GM18520 (cell line): ENCODE results near the gene GAS1.

Experiments
- ATAC-seq: cut with Tn5 transposase; IDR thresholded peaks from one replicate; pipeline ENCODE4 v1.9.1; 2021; ENCODE audit not compliant: unreplicated experiment

Gene GAS1

GRCh38 chr9:86926145-86926544 is 21.2 kb downstream of the GAS1 start:
- ATAC-seq: no peak

DNA sequence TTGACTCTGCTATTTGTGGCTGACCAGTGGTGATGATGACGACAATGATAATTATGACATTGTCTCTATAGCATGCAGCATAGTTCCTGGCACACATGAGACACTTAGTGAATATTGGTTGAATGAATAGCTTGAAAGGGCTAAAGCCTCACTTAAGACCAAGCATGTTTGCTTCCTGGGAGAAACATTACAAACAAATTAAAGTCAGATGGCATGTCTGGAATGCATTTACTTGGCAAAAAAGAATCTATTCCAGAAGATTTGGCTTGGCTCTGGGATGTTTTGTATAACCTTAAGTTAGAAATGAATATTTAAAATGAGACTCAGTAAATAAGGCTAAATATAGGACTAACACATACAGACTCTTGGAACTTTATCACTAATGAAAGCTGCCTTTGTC is 21.6 kb downstream of the GAS1 start:
- no peak for ATAC-seq

- ATAC-seq: no peak
These were observed 23.1 kb downstream of the GAS1 start for GRCh38 chr9:86924206-86924605.

GRCh38 chr9:86921151-86921923 is 26.0 kb downstream of the GAS1 start:
- no peak for ATAC-seq

DNA sequence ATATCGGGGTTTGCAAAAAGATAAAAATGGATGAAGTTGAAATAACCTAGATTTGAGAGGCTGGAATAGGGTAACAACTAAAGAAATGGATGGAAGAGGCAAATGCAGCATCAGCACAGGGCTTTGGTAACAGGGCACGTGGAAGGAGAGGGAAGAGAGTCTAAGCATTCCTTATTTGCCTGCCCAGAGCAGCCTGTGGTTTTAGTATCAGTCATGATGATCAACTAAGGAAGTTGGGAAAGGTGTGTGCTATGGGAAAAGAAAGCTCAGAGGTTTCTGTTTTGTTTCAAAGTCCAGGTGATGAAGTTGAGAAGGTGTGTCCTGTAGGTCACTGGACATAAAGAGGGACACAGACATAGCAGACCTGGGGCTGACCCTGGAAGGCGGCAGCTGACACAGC is 28.8 kb downstream of the GAS1 start:
- no peak for ATAC-seq

DNA sequence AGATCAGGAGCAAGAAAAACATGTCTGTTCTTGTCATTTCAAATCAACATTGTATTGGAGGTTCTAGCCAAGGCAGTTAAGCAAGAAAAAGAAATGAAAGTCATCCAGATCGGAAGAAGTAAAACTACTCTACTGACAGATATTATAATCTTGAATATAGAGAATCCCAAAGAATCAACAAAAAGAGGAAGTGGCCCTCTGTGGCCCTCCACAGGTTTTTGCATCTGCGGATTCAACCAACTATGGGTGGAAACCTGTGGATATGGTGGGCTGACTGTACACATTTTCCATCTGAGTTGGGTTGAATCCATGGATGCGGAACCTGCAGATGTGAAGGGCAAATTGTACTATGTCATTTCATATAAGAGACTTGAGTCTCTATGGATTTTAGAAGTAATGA is 35.1 kb downstream of the GAS1 start:
- no peak for ATAC-seq

DNA sequence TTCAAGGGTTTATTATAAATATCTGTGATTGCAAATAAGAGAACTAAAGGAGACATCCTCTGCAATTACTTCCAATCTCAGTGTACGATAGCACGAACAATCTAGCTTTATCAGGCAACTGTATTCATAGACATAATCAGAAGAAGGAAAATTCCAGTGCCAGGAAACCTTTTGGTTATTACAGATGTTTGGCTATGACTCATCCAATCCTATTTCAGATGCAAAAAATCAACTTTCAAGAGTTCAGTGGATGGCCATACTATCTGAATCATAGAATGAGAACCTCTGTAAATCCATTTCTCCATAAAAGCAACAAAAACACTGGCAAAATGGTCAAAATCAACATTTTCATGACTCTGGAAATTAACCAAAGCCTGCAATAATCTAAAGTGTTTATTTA is 37.9 kb downstream of the GAS1 start:
- no peak for ATAC-seq

- no peak for ATAC-seq
These were observed 39.0 kb downstream of the GAS1 start for GRCh38 chr9:86908261-86908660.

- ATAC-seq: no peak
These were observed 40.0 kb downstream of the GAS1 start for GRCh38 chr9:86907346-86907745.

DNA sequence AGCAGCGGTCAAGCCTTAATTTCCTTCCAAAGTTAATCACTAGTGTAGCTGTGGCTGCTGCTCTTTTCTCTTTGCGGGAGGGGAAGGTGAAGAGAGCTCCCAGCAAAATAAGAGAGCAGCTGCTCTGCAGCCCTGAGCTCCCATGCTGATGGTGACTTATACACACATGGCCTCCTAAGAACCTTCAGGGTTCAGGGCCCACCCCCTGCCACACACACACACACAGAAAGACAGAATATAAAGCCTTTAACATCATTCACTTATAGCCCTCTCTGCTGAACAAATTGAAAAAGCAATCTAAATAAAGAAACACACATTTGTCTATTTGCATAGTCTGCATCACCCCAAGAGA is 43.6 kb downstream of the GAS1 start:
- no peak for ATAC-seq

DNA sequence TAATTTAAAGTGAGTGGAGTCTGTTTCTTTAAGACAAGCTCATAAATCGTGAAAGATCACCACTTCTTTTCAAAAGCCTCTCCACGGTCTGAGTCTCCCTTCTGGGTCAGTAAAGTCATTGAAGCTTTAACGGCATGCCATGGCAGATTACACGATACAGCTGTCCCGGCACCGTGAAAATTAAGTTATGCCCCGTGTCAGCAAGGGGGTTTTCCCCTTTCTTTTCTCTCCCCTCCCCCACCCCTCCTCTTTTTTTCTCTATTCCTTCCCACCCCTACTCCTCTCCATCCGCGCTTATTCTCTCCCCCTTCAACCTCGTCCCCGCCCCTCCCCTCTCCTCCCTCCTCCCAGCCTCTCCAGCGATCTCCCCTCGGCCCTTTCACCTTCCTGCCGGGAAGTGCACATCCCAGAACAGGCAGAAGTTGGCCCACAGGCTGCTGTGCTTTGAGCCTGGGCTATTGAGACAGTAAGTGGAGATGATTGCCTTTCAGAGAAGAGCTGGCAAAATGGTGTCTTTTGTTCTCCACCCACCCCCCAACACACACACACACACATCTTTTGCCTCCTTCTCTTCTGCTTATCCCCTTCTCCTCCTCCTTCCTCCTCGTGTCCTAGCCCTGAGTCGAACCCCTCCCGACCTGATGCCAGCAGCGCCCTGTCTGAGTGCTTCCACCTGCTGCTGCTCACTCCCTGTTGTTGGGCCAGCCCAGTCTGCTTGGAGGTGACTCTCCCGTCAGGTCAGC is 44.1 kb downstream of the GAS1 start:
- ATAC-seq: no peak

DNA sequence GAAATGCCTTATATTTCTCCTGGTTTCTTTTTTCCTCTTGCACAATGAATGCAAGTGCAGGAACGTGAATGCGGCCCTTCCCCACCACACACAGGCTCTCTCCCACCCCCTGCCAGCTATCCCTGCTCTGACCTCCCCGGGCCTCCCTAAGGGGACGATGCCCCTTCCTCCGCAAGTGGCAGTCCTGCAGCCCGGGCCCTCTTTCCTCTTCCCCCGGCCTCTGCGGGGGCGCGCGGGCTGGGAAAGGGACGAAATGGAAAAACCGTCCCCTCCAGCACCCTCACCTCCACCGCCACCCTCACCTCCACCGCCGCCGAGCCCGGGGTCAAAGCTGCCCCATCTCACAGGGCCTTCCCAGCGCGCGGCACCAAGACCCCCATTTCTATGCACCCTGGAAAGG is 44.7 kb downstream of the GAS1 start:
- ATAC-seq: no peak

DNA sequence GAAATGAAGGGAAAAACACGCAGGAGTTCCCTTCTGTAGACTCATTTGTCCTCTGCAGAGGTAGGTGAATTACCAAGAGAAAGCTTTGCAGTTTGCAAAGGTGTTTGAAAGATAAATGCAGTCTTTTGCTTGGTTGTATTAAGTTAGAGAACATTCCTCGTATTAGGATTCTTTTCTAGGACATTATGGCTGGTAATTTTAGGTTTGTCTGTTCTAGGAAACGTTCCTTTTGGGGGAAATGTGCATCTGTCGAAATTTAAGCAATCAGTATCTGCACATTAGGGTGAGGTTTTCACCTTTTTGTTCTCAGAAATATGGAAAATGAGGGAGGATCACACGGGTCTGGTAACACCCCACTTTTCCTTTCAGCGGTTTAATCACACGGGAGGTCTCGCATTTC is 45.1 kb downstream of the GAS1 start:
- ATAC-seq: no peak

DNA sequence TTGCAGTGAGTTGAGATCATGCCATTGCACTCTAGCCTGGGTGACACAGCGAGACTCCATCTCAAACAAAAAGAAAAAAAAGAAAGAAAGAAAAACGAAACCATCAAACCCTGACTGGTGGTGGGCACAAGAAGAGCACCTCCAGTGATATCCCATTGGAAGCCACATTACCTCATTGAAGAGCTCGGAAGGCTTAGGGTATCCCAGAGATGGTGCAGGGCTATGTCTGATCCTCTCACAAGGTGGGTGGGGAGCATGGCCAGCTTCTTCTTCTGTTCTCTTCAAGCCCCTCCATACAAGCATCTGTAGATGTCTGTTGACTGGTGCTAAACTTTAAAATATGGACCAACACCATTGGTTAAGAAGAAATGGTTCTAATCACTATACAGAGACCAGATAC is 45.8 kb downstream of the GAS1 start:
- no peak for ATAC-seq
